HG03196 (cell line): Measurements from ENCODE around the gene PEPD.

ENCODE experiments used
- ATAC-seq: cut with Tn5 transposase; IDR thresholded peaks from one replicate; pipeline ENCODE4 v1.9.1; 2021; ENCODE audit not compliant: unreplicated experiment

Gene PEPD

DNA sequence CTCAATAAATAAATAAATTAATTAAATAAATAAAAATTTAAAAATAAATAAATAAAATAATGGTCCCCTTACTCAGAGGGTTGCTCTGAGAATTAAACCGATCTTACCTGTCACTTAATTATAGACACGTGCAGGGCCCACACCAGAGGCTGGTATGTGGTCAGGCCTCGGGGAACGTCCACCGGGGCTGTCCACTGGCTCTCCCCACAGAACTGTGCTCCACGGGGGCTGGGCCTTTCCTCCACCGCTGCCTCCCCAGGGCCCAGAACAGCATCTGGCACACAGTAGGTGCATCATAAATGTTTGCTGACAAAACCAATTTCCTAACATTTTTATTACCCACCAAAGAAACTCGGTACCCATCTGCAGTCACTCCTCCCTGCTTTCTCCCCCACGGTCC, 78.9 kb downstream of the PEPD start:
- ATAC-seq: no peak

DNA sequence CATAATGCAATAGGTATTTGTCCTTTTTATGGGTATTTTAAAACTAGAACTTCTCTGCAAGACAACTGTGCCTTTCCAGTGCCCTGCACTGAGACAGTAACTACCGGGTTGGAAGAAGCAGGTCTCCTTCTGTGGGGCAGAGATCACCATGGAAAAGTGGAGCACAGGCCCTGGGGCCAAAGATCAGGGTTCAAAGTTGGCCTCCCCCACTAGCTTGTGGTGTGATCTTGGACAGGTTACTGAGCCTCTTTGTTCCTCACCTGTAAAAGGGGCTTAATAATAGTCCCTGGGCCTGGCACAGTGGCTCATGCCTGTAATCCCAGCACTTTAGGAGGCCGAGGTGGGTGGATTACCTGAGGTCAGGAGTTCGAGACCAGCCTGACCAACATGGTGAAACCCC, 79.8 kb downstream of the PEPD start:
- no peak for ATAC-seq

DNA sequence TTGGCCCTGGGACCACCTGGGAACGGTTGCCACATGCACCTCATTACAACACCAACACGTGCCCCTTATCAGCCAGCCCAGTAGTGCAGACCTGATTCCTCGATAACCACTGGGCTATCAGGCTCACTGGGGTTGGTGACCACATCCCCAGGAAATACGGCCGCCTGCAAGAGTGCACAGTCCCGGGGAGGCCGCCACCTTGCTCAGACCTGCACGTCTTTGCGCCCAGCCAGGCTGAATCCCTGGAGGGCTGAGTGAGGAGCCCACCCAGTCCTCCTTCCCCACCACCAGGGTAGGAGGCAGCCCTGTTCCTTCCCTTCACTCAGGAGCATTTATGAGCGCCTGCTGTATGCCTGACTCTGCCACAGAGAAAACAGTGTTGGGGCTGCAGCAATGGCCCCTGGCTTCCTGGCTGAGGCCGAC, 80.3 kb downstream of the PEPD start:
- no peak for ATAC-seq

DNA sequence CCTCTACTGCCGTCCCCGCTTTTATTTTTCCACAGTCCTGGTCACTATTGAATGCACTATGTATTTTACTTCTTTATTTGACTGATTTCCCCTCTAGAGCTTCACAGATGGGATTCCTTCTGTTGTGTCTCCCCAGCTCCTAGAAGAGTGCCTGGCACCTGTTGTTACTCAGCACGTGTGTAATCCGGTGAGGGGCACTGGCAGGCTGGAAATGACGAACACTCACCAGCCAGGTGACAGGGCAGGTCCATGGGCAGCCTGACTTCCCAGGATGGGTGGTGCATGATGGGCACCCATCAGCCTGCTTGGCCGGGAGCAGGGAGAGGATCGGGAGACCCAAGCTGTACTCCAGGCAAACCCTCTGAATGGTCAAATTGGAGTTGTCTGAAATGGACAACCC, 80.9 kb downstream of the PEPD start:
- no peak for ATAC-seq

DNA sequence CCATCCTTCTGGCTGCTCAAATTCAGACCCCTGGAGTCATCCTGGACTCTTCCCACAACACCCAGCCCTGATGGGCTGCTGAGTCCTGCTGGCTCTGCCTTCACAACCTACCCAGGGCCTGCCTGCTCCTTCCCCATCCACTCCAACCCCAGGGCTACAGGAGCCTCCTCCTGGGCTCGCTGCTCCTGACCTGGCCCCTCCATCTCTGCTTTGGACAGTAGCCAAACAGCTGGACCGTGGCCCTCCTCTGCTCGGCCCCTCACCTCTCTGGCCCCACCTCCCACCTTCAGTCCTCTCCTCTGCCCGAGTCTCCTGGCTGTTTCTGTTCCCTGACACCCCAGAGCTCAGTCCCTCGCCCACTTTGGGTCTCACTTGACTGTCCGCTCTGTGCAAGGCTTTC, 81.3 kb downstream of the PEPD start:
- no peak for ATAC-seq

DNA sequence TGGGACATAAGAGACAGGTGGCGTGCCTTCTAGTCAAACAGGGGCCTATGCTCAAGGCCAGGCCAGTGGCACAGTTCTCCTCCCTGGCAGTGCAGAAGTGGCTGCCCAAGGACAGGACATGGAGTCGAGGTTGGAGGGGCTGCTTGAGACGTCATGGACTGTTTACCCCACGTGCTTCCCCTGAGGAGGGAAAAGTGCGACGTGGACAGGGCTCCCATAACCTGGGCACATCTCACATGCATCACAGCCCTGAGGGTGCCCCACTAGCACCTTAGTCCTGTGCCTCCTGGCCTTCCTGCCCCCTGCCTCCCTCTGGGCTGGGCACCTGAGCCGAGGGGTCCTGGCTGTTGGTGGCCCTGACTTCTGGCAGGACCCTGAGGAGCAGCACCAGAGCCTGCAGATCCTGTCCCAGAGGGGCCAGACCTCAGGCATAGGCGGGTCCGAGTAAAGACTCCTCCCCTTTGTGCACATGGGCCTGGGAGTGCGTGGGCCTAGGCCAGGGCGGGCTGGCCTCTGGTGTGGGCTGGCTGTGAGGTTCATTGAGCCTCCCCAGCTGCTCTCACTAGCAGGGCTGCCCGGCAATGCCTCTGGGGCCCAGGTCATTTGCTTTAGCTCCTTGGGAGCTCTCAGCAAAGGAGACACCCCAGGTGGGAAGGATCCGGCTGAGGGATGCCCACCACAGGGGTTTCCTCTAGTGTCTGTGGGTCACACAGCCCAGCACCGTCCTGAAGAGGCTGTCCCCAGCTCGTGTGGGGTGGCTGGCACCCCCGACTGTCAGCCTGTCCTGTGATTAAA, 82.4 kb downstream of the PEPD start:
- ATAC-seq: no peak

DNA sequence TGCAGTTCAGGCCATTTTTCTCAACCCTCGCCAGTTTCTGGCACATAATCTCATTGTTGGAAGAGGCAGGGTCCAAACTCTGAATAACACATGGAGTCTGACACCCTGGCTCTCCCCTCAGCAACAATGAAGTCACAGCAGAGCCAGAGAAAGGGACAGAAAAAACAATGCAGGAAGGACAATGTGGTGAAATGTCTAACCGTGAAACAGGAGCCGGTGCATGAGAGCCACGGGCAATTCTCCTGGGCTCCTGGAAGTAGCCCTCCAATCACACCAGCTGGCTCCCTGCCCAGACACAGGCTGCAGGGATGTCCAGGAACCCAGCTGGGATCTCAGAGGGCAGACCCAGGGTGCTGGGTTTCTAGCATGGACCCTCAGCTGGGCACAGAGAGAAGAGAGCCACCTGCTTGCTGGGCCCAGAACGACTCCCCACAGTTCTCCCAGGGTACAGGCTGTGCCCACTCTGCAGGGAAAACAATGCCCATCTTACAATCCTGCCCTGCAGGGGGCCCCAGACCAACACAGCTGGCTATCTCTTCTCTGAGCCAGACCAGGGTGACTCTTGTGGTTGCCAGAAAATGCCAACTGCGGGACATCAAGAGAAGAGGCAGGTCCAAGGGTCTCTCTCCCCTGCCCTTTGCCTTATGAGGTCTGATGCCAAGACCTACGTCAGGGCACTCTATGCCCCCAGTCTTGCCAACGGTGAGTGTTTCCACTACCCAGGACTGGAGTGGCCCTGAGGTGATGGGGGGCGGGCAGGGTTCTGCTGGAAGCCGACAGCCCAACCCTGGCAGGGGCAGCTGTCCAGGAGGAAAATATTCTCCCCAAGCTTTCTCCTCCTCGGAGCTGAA, 83.5 kb downstream of the PEPD start:
- ATAC-seq: no peak

DNA sequence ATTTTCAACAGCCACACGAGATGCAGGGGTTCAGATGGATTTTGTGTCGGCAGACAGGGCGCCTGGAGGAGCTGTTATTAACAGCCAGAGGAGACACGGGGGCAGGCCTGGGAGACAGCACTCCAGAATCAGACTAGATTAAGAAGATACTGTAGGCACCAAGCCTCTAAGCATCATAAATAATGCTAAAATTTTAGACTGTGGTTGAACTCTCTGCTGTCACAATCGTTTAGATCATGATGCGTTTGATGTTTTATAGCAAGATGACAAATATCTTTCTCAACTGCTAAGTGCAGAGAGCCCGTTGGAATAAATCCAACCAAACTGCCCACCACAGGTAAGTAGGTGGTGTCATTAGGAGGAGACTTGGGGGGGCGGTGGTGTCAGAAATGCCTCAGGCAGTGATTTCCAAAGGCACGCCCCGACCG, 84.2 kb downstream of the PEPD start:
- no peak for ATAC-seq

DNA sequence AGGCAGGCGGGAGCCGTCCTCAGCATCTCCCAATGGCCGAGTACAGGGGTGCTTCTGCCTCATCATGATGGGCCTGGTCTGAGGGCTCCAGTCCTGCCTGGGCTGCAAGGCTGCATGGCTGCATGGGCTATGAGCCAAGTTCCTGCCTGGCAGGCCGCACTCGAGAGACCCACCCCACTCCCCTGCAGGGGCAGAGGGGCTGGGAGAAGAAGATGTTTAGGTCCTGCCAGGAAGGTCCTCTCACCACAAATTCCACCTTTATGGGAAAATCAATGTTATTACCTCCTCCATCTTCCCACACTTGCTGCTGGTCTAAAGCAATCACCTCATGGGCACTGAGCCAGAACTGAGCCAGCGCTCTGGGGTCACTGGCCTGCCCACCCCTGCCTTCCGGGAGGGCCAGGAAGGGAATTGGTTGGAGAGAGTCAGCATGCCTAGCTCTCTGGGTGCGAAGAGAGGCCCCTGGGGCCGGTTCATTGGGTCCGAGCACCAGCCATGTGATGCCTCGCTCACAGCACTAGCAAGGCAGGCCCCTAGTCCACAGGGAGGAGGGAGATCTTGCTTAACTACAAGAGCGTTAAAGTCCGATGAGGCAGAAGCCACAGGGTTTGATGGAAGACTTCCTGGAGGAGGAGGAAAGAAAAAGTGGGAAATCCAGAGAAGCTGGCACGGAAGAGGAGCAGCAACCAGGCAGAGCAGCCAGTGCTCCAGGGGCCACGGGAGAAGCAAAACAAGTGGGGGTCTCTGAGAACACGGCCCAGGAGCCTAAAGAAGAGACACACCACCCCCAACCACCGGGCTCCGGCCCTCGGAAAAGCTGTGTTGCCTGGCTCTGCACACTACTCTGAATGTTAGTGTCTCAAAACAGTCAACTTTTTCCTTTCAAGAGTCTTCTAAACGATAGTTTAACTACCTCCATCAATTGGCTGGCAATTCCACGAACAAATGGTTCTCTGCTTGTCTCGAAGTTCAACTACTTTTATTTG, 84.9 kb downstream of the PEPD start:
- no peak for ATAC-seq

DNA sequence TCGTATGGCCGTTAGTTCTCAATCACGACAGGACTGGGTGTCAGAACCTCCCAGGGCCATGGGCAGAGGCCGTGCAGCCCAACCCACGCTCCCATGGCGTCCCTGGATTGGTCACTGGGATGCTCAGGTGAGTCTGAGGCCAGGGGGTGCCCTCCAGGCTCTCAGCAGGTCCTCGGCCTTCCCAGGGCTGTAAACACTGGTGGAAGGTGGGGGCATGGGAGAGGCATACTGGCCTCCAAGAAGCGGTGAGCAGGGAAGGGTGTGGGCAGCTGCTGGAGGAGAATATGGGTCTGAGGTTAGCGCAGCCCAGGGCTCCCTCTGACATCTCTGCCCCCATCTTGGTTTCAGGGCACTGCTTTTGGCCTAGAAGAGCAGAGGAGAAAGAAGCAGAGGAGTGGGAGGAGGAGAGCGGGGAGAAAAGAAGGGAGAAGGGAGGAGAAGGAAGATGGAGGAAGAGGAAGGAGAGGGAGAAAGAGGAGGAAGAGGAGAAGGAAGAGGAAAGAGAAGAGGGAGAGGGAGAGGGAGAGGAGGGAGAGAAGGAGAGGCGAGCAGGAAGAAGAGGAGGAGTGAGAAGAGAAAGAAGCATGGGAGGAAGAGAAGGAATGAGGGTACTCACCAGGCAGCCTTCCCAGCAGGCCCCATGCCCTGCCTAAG, 85.8 kb downstream of the PEPD start:
- ATAC-seq: no peak

DNA sequence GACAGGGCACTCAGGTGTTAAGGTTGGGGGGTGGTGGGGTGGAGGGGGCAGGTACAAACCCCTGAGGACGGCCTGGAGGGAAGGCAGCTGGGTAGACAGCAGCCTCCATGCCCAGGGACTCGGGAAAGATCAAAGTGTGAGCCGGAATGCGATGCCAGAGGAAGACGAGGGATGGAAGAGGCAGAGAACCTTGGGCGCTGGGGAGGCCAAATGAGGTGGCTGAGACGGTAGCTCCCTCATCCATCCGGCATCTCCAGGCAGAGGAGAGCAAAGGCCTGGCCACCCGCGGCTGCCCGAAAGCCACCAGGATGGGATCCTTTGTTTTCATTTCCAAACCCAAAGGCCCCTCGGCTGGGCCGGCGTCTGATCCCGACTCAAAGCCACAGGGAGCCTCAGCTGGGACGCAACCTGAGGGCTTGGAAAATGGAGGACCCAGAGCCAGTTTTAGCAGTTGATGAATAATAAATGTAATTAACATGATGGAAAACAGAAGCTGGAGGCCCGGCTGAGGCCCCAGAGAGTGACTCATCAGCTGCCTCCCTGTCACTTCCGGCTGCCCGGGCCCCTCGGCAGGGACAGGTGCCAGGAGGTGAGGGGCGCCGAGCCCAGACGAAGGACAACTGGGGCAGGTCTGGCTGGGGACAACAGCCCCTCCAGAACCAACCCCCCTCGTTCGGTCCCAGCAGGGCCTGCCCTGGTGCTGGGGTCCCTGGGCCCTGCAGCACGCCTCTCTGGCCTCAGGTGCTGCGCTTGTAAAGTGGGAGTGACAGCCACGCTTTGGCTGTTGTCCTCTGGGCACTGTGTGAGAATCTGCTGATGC, 86.5 kb downstream of the PEPD start:
- no peak for ATAC-seq

DNA sequence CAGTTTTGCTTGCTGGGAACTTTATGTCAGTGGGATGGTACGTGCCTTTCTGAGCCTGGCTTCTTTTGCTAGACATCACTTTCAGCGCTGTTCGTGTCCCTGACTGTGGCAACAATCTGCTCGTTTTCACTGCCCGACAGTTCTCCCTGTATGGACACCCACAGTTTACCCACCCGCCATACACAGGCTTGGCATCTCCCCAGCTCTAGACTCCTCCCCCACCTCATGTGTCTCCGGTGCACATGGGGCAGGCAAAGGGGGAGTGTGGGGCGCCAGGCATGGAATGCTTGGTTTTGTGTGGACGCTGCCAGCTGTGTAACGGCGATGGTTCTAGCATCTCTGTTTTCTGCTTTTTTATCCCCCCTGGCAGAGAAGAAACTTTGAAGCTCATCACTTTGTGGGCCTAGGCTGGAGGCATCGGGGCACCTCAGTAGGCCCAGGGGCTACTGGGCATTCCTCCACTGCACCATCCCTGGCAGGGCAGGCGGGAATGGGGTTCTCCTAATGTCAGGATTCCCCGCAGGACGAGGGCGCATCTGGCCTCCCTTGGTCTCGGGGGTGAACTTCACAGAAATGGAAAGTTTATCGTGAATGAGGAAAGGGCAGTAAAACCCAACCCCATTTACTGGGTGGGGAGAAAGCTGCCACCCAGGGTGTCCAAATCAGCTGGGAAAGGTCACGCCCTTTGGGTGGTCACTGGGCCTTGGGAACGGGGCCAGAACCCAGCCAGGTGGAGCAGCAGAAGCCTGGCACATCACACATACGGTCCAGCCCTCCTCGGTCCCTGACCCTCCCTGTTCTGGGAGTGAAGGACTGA, 87.3 kb downstream of the PEPD start:
- no peak for ATAC-seq

DNA sequence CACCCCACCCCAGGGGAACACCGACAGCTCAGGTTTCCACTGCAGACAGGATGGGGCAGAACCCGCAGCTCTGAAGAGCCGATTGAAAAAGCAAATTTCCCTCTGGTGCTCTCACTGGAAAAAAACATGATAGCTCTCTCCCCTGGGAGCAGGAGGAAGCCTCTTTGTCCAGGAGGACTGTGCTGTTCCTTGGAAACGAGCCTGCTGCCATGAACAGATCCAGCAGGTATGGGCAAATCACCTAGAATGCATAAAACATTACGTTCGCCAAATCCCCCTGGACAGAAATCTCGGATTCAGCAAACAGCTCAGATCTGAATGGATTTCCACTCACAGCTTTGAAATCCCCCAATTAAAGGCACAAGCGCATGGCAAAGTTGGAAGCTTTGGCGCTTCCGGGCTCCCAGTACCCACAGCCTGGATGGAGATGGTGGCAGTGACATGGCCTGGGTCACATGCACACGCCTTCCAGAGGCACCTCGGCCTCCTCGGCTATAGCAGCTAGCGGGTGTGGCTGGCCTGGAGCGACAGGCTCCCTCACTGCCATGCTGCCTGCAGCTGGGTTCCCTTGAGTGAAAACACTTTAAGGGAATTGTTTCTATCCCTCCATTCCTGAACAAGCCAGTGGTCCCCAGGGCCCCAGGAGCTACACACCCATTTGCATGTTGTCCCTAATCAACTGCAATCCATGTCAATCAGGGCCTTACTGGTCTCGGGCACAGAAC, 89.0 kb downstream of the PEPD start:
- no peak for ATAC-seq

DNA sequence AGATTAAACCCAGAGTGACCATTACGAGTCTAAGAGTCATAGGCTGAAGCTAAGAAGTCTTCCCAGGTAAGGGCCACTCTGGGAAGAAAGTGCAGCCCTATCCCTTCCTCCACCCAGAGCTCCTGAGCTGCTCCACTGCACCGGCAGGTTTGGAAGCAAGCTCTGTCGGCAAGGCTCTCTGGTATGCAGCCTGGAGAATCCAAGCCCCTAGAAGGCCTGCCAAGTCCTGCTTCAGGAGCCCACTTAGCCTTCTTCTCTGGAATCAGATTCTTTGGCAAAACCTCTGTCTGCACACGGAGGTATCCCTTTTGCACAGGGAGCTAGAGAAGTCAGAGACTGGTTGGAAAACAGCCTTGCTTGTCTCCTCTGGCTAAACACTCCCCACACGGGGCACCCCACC, 89.6 kb downstream of the PEPD start:
- no peak for ATAC-seq

DNA sequence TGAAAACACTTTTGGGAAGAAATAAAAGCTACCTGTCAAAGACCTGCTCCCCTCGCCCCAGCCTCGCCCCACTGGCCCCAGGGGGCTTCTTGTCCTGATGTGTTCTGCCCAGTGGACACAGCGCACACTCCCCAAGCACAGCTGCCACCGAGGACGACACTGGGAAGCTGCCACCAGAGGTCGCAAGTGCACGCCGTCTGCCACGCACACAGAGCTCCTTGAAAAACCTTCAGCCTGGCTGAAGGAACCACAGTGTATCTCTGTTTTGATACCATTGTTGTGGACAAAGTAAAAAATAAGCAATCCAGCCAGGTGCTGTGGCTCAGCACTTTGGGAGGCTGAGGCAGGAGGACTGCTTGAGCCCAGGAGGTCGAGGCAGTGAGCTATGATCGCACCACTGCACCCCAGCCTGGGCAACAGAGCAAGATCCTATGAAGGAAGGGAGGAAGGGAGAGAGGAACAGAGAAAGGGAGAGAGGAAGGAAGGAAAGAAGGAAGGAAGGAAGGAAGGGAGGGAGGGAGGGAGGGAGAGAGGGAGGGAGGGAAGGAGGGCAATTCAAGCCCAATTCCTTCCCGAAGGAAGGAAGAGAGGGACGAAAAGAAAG, 90.8 kb downstream of the PEPD start:
- no peak for ATAC-seq

DNA sequence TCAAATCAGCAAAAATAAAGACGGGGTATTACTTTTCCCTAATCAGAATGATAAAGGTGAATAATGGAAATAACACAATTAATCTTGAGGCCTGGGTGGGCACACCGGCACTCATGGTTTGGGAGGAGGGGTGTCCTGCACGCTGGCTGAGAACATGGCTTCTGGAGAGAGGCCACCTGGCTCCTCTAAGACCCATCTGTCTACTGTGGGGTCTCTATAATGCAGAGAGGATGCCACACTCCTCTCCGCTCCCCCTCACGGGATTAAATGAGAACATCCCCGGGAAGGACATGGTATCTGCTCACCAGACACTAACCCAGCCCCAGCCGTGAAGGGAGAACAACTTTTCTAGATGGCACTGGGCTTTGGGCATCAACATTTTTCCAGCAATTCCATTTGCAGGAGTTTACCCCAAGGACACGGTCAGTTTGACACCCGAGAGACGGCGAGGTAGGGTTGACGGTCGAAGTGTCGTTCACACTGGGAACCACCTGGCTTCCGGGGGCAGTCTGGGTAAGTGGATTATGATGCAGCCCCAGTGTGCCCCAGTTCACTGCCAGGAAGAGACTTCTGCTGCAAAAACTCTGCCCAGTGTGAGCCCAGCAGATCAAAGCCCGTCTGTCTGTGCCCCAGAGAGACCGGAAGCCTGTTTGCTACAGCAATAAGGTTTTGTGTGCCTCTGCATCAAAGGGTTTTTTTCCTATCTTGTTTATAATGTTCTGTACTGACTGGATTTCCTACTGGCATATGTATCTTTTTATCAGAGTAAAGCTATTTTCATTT, 91.5 kb downstream of the PEPD start:
- ATAC-seq: no peak

DNA sequence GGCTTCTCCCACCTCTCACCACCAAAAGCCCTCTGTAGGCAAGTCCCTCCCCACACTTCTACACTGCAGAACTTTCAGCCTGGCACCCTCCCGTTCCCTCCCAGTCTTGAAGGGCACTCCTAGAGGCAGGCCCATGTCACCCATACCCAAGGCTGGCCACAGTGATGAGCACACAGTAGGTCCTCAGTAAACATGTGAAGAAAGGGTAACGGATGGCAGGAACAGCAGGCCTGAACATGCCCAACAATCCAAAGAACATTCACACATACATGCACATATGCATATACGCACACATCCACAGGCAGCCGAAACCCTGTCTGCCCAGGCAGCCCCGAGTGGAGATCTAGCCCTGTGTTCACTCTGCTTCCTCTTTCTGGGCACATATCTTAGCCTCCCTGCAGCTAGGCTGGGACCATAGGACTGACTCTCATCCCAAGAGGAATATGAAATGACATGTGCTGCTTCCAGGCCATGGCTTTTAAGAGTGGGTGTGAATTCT, 92.9 kb downstream of the PEPD start:
- no peak for ATAC-seq
